Right atrium auricular region (tissue), 2 donors: Measurements from ENCODE around the gene DEF6. TPM values are rescaled to one million over a fixed set of nuclear protein-coding genes. Genes with fewer than 3 reads are reported as not detected.
A peak's percentile ranks its signal among the peaks of the same experiment; 100 is the strongest.

Experiments used
- DNase-seq: peaks from one replicate; pipeline ENCODE4 v3.0.0-alpha.2; 2019; ENCODE audit warnings: low spot score
- H3K27ac ChIP-seq, 2 donors: fragments of 200-600 bp; sonication (generic); 1 replicate in 1 of 2; 2 replicates in 1 of 2; pipeline ENCODE4 v1.5.1; 2016 to 2019
- H3K27me3 ChIP-seq, 2 donors: fragments of 200-600 bp; sonication (generic); one replicate each; pipeline versions ENCODE4 v1.5.1 to v1.6.0; 2017 to 2019
- H3K36me3 ChIP-seq: fragments of 200-600 bp; sonication (generic); one replicate; pipeline ENCODE4 v1.5.1; 2016
- H3K4me1 ChIP-seq, 2 donors: fragments of 200-600 bp; sonication (generic); one replicate each; pipeline versions ENCODE4 v1.5.1 to v1.6.0; 2017 to 2019
- H3K4me3 ChIP-seq, 2 donors: fragments of 200-600 bp; sonication (generic); 1 replicate in 1 of 2; 2 replicates in 1 of 2; pipeline ENCODE4 v1.5.1; 2017 to 2019; ENCODE audit warnings: mild to moderate bottlenecking in 1 of 2, moderate library complexity in 1 of 2
- H3K9me3 ChIP-seq, 2 donors: fragments of 200-600 bp; sonication (generic); one replicate each; pipeline ENCODE4 v1.5.1; 2019
- CTCF ChIP-seq, 2 donors: fragments of 200-600 bp; sonication (generic); IDR thresholded peaks; one replicate each; pipeline ENCODE4 v1.5.1; 2019; ENCODE audit warnings: antibody characterized with exemption in 2 of 2
- total RNA-seq, 2 donors: library from RNA; depleted of rRNA; stranded (reverse); fragments of >200 nt; gene quantifications; one replicate each; pipeline ENCODE4 v1.1.0, GENCODE V29; 2016

The DEF6 gene
- total RNA-seq, 2 donors from 2014 or later, result 1.4 to 2.2 TPM

- H3K4me1 ChIP-seq, result peaks cover 0 to 65% of the 10 kb centered on the region in 2 donors
- H3K27me3 ChIP-seq, result no peaks in the 10 kb centered on the region
- TF ChIP-seq CTCF (IDR thresholded peaks at IDR 0.05), result no peak
- H3K4me3 ChIP-seq, result no peak overlapping the region
- no peak for DNase-seq
- peaks cover 10% of the 10 kb centered on the region for H3K36me3 ChIP-seq
- no peaks in the 10 kb centered on the region for H3K9me3 ChIP-seq
- H3K27ac ChIP-seq, result peak overlapping the region; percentile 51 to 72
Observed at GRCh38 chr6:35359744-35360348, 62.2 kb downstream of the DEF6 start.

GRCh38 chr6:35360349-35361138 lies 62.9 kb downstream of the DEF6 start:
- Histone ChIP-seq H3K27ac (peak overlapping the region; percentile 51 to 72), H3K9me3 (no peaks in the 10 kb centered on the region), H3K27me3 (no peaks in the 10 kb centered on the region), H3K36me3 (peaks cover 10% of the 10 kb centered on the region), H3K4me3 (no peak overlapping the region), H3K4me1 (peaks cover 0 to 65% of the 10 kb centered on the region in 2 donors)
- TF ChIP-seq CTCF (IDR thresholded peaks at IDR 0.05), result no peak
- DNase-seq, result no peak

GRCh38 chr6:35362200-35362599 lies 64.6 kb downstream of the DEF6 start:
- Histone ChIP-seq H3K36me3 (no peaks in the 10 kb centered on the region), H3K27me3 (no peaks in the 10 kb centered on the region), H3K4me1 (peaks cover 0 to 62% of the 10 kb centered on the region in 2 donors), H3K27ac (peak overlapping the region in 1 of 2 donors; percentile 72), H3K4me3 (no peak overlapping the region), H3K9me3 (no peaks in the 10 kb centered on the region)
- no peak for TF ChIP-seq CTCF (IDR thresholded peaks at IDR 0.05)
- DNase-seq, result no peak

- Histone ChIP-seq H3K27ac (peak overlapping the region; percentile 72 to 78), H3K4me3 (no peak overlapping the region), H3K27me3 (no peaks in the 10 kb centered on the region), H3K36me3 (no peaks in the 10 kb centered on the region), H3K4me1 (peaks cover 0 to 60% of the 10 kb centered on the region in 2 donors), H3K9me3 (no peaks in the 10 kb centered on the region)
- no peak for TF ChIP-seq CTCF (IDR thresholded peaks at IDR 0.05)
- no peak for DNase-seq
Observed at GRCh38 chr6:35363293-35363750, 65.7 kb downstream of the DEF6 start.

GRCh38 chr6:35365594-35366203 lies 68.1 kb downstream of the DEF6 start:
- Histone ChIP-seq H3K4me3 (no peak overlapping the region), H3K27me3 (no peaks in the 10 kb centered on the region), H3K9me3 (no peaks in the 10 kb centered on the region), H3K4me1 (peaks cover 0 to 56% of the 10 kb centered on the region in 2 donors), H3K27ac (no peak overlapping the region), H3K36me3 (no peaks in the 10 kb centered on the region)
- no peak for DNase-seq
- TF ChIP-seq CTCF (IDR thresholded peaks at IDR 0.05), result no peak
